ENCODE data around the gene B4GALNT1. TPM values are rescaled to one million over a fixed set of nuclear protein-coding genes. Genes with fewer than 3 reads are reported as not detected.
A peak's percentile ranks its signal among the peaks of the same experiment; 100 is the strongest.

B4GALNT1 gene
- total and polyA plus RNA-seq, 9 of the 15 experiments (the other 6 are each of a cell fraction or from before 2014, with no cell fraction given) = 1.0 to 32.2 (median 9.8) TPM

DNA sequence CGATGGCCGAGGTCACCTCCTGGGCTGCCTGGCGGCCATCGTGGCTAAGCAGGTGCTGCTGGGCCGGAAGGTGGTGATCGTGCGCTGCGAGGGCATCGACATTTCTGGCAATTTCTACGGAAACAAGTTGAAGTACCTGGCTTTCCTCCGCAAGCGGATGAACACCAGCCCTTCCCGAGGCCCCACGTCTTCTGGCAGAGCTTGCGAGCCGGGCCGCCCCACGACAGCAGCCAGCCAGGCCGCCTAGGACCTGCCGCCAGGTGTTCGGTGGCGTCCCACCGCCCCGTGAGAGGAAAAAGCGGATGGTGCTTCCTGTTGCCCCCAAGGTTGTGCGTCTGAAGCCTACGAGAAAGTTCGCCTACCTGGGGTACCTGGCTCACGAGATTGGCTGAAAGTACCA is 41.7 kb upstream of the B4GALNT1 start:
- WGBS (ENCODE audit: insufficient coverage, low coverage, missing lambda C conversion rate) = 79% methylated on average over 23 of the region's 29 CpGs
- intact Hi-C loops (cut with micrococcal nuclease) = no loop called here
- in situ Hi-C loops (cut with MboI) = no loop called here
- H4K20me1 ChIP-seq (replicated peaks; ENCODE audit: control insufficient read depth, insufficient read depth, low read length) = no peaks in the 10 kb centered on the region
- POLR2A ChIA-PET = no interaction called here
- BruUV-seq (replicated peaks) = no TSS peak
- ATAC-seq (no peak), FAIRE-seq (no peak), DNase-seq (ENCODE audit: extremely low read depth in 1 of 4, low spot score in 3 of 4) (no peak)
- H3K79me2 ChIP-seq (ENCODE audit: control insufficient read depth, insufficient read depth, low read length) = no peaks in the 10 kb centered on the region
- CTCF ChIA-PET (ENCODE audit: low intra/inter-chr PET ratio) = no interaction called here
- H3K9me1 ChIP-seq (ENCODE audit: control insufficient read depth, insufficient read depth, low read length) = no peaks in the 10 kb centered on the region
- H3K9ac ChIP-seq (ENCODE audit: insufficient read depth in 1 of 2, low read depth in 2 of 2, low read length in 2 of 2) = no peak overlapping the region
- H3K9me3 ChIP-seq (replicated peaks; ENCODE audit: control insufficient read depth, insufficient read depth, low read depth, low read length) = no peaks in the 10 kb centered on the region
- no peak for TF ChIP-seq FIP1L1 (IDR thresholded peaks at IDR 0.05; ENCODE audit: low read depth, low read length, poor library complexity, severe bottlenecking)
- TF ChIP-seq, protein P1, sequence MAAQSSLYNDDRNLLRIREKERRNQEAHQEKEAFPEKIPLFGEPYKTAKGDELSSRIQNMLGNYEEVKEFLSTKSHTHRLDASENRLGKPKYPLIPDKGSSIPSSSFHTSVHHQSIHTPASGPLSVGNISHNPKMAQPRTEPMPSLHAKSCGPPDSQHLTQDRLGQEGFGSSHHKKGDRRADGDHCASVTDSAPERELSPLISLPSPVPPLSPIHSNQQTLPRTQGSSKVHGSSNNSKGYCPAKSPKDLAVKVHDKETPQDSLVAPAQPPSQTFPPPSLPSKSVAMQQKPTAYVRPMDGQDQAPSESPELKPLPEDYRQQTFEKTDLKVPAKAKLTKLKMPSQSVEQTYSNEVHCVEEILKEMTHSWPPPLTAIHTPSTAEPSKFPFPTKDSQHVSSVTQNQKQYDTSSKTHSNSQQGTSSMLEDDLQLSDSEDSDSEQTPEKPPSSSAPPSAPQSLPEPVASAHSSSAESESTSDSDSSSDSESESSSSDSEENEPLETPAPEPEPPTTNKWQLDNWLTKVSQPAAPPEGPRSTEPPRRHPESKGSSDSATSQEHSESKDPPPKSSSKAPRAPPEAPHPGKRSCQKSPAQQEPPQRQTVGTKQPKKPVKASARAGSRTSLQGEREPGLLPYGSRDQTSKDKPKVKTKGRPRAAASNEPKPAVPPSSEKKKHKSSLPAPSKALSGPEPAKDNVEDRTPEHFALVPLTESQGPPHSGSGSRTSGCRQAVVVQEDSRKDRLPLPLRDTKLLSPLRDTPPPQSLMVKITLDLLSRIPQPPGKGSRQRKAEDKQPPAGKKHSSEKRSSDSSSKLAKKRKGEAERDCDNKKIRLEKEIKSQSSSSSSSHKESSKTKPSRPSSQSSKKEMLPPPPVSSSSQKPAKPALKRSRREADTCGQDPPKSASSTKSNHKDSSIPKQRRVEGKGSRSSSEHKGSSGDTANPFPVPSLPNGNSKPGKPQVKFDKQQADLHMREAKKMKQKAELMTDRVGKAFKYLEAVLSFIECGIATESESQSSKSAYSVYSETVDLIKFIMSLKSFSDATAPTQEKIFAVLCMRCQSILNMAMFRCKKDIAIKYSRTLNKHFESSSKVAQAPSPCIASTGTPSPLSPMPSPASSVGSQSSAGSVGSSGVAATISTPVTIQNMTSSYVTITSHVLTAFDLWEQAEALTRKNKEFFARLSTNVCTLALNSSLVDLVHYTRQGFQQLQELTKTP (IDR thresholded peaks at IDR 0.05; ENCODE audit: low read depth in 1 of 2, partially characterized antibody in 2 of 2) = no peak
- no peaks in the 10 kb centered on the region for H3K27me3 ChIP-seq (ENCODE audit: control insufficient read depth in 2 of 2, insufficient read depth in 2 of 2, low read length in 2 of 2)
- H3K4me1 ChIP-seq (replicated peaks in 1 of 2; ENCODE audit: control insufficient read depth in 2 of 2, insufficient read depth in 2 of 2, low read length in 2 of 2) = 0 out of 5 replicates have a peak, but pooled peaks cover 0 to 3% of the 10 kb centered on the region in 2 experiments
- H3K4me2 ChIP-seq (ENCODE audit: insufficient read depth, low read length) = no peak overlapping the region
- H3K27ac ChIP-seq (ENCODE audit: extremely low read depth, low read depth, low read length) = no peak overlapping the region
- H2AFZ ChIP-seq (ENCODE audit: low read depth, low read length) = peak overlapping the region; percentile 70; the same call in 1 of the 2 replicates
- H3K36me3 ChIP-seq (ENCODE audit: control insufficient read depth, insufficient read depth, low read length) = no peaks in the 10 kb centered on the region
- H3K4me3 ChIP-seq = no peak overlapping the region
